Omental fat pad (tissue), 4 donors: ENCODE measurements around the gene PIGL. TPM values are rescaled to one million over a fixed set of nuclear protein-coding genes. Genes with fewer than 3 reads are reported as not detected.
A peak's percentile ranks its signal among the peaks of the same experiment; 100 is the strongest.

Source experiments
- ATAC-seq: fragments of 150-250 bp; one replicate; pipeline ENCODE4 v1.9.1; 2016; ENCODE audit warnings: mild to moderate bottlenecking, moderate library complexity; ENCODE audit not compliant: low FRiP score
- DNase-seq: peaks from one replicate; pipeline ENCODE4 v3.0.0-alpha.2; 2019; ENCODE audit warnings: low spot score
- CTCF ChIP-seq, 3 donors: fragments of 450-650 bp; IDR thresholded peaks; one replicate each; pipeline ENCODE4 v1.5.1; 2016 to 2017; ENCODE audit warnings: antibody characterized with exemption in 3 of 3, mild to moderate bottlenecking in 3 of 3, moderate library complexity in 2 of 3
- total RNA-seq, 4 donors: library from RNA; depleted of rRNA; stranded (reverse); fragments of >200 nt; gene quantifications; one replicate each; pipeline ENCODE4 v1.1.0, GENCODE V29; 2016

PIGL gene
- total RNA-seq: 10 to 100 TPM; 44.8 to 62.4 (median 52.5) TPM

DNA sequence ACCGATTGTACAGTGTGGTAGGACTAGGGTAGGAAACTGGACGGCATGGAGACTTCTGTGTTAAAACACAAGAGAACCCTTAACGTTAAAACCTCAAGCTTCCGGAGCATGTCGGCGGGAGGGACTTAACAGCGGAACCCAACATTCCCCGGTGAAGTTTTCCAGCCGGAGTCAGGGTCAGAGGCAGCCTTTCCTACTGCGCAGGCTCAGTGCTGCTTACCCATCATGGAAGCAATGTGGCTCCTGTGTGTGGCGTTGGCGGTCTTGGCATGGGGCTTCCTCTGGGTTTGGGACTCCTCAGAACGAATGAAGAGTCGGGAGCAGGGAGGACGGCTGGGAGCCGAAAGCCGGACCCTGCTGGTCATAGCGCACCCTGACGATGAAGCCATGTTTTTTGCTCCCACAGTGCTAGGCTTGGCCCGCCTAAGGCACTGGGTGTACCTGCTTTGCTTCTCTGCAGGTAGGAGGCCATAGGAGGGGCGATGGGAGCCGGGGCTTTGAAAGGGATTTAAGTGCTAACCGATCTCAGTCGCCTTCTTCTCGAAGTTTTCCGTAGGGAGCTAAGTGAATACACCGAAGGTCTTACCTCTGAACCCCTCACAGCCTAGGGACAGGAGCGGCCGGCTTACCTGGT lies at the start of gene PIGL:
TSS of gene PIGL (plus strand) at position 209 of the 634 bp plus-strand sequence. CDS start at position 226, 17 bp downstream.
- ATAC-seq (peak; percentile 82), DNase-seq (peak; percentile 71)

GRCh38 chr17:16171613-16172012 lies 45.4 kb upstream of the PIGL start:
- no peak for TF ChIP-seq CTCF (IDR thresholded peaks at IDR 0.05)

More for the DNA sequence above, at the start of gene PIGL:
- TF ChIP-seq CTCF (IDR thresholded peaks at IDR 0.05): no peak

DNA sequence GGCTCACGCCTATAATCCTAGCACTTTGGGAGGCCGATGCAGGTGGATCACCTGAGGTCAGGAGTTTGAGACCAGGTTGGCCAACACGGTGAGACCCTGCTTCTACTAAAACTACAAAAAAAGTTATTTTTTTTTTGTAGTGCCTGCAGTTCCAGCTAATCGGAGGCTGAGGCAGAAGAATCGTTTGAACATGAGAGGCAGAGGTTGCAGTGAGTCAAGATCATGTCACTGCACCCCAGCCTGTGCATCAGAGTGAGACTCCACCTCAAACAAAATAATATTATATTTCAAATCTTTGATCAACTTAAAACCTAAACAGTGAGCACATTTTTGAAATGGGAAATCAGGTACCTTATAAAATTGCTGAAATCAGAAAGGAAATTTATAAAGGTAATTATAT lies 38.2 kb upstream of the PIGL start:
- ATAC-seq: no peak
- no peak for DNase-seq
- no peak for TF ChIP-seq CTCF (IDR thresholded peaks at IDR 0.05)

More at GRCh38 chr17:16171613-16172012, 45.4 kb upstream of the PIGL start:
- ATAC-seq (no peak), DNase-seq (no peak)

- no peak for TF ChIP-seq CTCF (IDR thresholded peaks at IDR 0.05)
- DNase-seq (no peak), ATAC-seq (no peak)
Measured at GRCh38 chr17:16181581-16181980, 35.4 kb upstream of the PIGL start.

DNA sequence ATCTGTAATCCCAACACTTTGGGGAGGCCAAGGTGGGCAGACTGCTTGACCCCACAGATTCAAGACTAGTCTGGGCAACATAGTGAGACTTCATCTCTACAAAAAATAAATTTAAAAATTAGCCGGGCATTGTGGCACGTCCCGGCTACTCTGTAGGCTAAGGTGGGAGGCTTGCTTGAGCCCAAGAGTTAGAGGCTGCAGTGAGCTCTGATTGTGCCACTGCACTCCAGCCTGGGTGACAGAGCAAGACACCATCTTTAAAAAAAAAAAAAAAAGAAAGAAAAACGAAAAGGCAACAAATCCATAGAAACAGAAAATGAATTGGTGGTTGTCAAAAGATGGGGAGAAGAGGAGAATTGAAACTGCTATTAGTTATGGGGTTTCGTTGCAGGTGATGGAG lies 29.4 kb upstream of the PIGL start:
- TF ChIP-seq CTCF (IDR thresholded peaks at IDR 0.05): no peak
- ATAC-seq: no peak
- DNase-seq: no peak

DNA sequence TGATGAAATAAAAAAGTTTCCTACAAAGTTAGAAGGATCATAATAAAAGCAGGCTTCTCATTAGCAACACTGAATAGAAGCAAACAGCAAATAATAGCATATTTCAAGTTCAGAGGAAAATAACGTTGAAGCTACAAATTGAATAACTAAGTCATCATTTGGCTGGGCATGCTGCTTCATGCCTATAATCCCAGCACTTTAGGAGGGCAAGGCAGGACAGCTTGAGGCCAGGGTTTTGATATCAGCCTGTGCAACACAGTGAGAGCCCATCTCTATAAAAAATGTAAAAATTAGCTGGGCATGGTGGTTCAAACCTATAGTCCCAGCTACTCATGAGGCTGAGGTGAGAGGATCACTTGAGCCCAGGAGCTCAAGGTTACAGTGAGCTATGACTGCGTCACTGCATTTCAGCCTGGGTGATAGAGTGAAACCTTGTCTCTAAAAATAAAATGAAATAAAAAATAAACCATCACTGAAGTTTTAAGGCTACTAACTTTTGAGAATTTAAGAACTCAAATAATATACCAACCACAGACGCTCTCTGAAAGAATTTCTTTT lies 27.1 kb upstream of the PIGL start:
- TF ChIP-seq CTCF (IDR thresholded peaks at IDR 0.05): no peak
- DNase-seq (no peak), ATAC-seq (no peak)
